GM19351 (cell line): Measurements from ENCODE around the gene MOSPD2.

Source experiments
- ATAC-seq: cut with Tn5 transposase; IDR thresholded peaks from one replicate; pipeline ENCODE4 v1.9.1; 2021; ENCODE audit warnings: mild to moderate bottlenecking, moderate library complexity; ENCODE audit not compliant: unreplicated experiment

Gene MOSPD2

DNA sequence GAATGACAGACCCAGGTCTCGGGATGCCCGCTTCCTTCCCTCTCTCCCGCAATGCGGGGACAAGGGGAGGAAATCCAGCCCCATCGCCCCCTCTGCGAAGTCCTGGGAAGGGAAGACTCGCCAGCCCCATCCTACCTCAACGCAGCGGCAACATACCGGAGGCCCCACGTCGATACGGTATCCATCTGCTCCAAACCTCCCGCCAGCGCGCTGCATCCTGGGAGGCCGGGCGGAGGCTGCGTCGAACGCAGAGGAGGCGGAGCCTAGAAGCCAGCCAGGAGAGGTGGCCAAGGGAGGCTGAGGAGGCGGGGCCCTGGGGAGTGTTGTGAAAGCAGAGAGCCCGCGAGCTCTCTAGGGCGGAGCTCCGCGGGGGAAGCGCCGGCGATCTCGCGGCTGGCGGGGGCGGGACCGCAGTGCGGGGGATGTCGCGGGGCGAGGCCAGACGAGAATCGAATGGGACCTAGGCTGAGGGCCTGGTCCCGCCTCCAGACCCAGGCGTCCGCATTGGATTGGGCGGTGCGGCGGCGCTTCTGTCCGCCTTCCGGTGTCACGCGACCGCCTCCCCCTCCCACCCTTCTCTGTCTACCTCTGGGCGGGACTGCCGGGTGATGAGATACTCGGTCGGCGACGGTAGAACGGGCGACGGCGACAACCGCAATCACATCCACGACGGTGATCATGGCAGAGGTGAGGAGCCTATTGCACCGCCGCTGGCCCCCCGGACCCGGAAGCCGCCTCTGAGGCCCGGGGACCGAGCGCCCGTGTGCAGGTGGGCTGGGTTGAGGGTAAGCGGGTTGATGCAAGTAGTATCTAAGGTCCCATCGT, at the start of gene MOSPD2, which contains the start of gene FANCB:
Gene MOSPD2 (plus strand): TSS at position 571 of the 825 bp plus-strand sequence. CDS start 108 bp downstream, at position 679.
Gene FANCB (minus strand): TSS at position 219 of the 825 bp plus-strand sequence. CDS start 7,559 bp downstream, outside the sequence.
- peak; percentile 90 for ATAC-seq

DNA sequence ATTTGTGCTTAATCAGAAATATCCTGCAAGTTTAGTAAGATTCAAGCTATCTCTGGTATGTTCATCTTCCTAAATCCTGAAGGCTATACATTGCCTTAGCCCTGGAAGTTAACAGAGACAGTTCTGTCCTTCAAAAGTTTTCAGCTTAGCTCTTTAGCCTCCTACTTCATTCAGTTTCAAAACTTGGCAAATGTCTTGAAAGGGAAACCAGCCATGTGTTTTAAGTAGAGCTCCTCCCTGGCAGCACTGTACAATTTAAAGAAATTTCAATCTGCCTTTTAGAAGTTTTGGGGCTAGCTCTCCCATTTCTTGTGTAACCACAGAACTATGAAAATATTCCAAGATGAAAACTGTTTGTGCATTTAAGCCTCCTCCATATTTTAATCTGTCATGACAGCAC, 47.4 kb upstream of the MOSPD2 start:
- ATAC-seq: no peak

DNA sequence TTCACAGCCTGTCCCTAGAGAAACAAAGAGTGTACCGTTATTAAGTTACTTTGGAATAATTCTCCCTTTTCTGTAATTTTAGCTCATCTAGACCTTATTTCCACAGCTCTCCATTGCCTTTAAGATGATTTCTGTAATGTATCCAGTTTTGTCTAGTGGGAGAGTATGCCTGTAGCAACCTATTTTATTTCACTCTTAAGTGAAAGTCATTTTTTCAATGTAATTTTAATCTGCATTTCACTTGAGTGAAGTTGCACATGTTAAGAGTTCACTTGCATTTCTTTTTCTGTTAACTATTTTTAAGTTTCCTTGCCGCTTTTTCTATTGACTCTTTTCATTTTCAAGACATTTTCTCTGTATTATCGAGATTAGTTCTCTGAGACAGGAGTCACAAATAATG, 46.9 kb upstream of the MOSPD2 start:
- no peak for ATAC-seq

DNA sequence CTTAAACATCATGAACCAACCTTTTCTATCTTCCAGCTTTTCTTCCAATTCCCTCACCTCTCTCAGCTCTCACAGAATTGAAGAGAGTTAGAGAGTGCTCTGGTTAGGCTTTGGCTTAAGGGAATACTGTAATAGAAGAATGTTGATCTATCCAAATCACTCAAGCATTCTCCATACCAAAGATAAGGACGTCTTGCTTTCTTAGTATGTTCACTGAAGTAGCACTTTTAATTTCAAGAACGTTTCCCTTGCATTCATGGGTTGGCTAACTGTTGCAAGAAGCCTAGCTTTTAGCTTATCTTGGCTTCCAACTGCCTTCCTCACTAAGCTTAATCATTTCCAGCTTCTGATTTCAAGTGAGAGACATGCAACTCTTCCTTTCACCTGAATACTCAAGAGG, 43.6 kb upstream of the MOSPD2 start:
- no peak for ATAC-seq

DNA sequence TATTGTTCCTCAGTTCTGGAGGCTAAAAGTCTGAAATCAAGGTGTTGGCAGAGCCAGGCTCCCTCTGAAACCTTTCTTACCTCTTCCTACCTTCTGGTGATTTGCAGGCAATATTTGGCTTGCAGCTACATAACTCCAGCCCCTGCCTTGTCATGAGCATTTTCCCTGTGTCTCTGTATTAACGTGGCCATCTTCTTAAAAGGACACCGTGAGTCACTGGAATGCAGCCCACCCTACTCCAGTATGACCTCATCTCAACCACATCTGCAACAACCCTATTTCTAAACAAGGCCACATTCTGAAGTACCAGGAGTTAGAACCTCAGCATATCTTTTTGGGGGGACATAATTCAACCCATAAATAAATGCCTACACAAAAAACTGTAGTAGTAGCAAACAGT, 41.1 kb upstream of the MOSPD2 start:
- ATAC-seq: no peak

DNA sequence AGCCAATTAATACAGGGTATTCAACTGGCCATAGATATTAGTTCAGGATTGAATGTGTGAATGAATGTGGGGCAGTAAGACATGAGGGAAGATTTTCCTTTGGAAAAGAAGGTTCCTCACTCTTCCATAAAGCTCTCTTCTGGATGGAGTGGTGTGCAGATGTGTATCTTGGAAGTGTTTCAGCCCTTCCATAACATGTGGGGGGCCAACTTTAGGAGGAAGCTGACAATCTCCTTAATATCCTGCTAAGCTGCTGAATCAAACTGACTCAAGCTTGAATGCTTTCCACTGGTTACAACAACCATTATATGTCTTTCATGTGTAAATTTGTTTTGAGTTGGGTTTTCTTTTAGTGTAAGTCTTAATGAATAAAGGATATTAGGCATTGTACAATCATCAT, 40.6 kb upstream of the MOSPD2 start:
- ATAC-seq: no peak

DNA sequence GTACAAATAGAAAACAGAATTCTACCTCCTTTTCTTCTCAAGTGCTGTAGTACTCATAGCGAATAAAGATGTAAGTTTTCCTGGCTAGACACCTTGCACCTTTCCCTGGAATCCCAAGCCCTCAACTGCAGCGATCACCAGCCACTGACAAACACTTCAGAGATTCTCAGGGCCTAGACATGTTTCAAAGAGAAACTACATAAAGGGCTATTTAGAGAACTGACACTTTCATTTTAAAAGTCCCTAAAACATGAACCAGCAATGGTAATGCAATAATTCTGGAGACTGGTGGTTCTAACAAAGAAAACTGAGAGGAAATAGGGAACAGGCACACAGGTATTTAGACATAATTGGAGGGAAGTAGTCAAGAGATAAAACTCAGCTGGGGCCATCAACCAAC, 36.1 kb upstream of the MOSPD2 start:
- no peak for ATAC-seq

DNA sequence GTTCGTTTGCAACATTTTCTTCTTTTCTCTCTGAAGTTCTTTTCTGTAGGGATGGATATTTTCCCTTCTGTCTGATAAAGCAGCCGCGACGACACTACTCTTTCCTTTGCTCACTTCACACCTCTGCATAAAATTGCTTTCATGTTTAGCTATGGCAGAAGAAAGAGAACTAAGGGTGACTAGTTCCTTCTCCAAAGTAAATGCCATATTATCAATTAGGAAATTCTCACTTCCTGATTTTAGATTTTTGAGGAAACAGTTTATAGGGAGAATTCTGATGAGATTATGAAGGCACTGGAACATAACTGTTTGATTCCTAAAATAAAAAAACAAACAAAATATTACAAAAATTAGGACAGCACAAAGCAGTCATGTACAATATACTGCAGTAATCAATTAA, 29.6 kb upstream of the MOSPD2 start:
- ATAC-seq: no peak

DNA sequence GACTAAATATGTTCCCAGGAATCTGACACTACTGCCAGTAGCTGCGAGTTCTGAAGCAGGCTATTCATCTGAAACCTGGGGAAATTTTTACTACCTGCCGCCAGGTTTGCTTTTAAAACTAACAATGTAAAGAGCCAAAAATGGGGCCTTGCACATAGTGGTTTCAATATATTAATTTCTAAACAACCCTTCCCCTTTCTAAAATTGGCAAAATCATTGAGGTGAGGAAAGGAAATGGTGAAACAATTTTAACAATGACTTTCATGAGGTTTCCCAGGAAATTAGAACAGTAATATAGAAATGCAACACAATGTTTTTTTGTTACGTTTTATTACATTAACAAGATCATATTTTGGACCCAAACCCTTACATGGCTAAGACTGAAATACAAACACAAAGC, 21.7 kb upstream of the MOSPD2 start:
- ATAC-seq: no peak

DNA sequence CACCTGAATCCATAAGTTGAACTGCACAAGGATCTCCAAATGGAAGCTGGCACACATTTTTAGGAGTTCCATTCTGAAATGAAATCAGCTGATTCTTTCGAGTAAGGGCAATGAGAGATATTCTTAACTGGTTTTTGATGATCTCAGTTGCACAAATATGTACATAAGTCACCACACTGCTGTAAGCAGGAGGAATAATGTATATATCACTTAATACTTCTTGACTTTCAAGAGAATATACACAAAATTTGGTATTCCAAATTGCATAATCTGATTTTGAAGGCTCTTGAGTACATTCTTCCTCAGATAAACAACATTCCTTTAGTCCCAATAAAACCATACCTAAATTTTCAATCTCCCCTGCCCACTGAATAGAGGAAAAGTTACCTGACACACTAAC, 8.6 kb upstream of the MOSPD2 start:
- ATAC-seq: no peak

DNA sequence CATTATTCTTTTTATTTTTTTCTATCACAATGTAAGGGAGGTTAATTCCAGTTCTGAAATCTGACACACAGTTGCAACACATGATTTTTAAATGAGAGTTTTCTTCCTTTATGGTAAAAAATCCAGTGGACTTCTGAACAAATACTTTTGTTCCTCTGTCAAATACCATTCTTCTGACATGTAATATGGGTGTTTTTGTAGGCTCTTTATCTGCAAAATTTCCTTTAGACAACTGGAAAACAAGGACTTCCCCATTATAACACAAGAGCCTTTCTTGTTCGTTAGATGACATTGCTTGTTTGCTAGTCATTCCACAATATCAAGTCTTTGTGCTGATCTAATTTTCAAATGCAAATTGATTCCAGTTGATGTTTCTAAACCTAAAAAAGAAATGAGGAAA, 8.0 kb upstream of the MOSPD2 start:
- ATAC-seq: no peak

DNA sequence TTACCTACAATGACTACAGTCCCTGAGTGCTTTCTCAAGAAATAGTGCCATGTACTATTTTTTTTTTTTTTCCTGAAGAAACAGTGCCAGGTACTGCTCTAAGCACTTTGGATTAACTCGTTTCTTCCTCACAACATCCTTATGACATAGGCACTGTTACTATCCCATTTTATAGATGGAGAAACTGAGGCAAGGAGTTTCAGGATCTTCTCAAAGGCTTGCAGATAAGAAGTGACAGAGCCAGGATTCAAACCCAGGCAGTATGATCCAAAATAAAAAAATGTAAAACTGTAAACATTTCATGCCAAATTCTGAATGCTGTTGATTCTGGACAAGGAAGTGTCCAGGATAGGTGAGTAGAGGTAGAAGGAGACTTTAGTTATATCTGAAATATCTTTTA, 1.5 kb upstream of the MOSPD2 start:
- ATAC-seq: no peak

DNA sequence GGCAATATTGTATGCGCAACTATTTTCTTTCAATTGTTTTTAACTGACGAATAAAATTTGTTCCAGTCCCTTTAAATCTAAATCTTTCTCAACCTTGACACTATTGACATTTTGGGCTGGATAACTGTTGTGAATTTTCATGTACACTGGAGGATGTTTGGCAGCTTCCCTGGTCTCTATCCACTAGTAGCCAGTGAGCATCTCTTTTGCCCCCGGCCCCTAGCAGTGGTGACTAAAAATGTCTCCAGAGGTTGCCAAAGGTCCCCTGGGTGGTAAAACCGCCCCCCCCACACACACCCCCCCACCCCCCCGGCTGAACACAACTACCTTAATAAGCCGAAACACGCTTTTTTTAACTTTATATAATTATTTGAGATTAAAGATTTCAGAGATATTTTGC, 866 bp upstream of the MOSPD2 start:
- ATAC-seq: no peak

DNA sequence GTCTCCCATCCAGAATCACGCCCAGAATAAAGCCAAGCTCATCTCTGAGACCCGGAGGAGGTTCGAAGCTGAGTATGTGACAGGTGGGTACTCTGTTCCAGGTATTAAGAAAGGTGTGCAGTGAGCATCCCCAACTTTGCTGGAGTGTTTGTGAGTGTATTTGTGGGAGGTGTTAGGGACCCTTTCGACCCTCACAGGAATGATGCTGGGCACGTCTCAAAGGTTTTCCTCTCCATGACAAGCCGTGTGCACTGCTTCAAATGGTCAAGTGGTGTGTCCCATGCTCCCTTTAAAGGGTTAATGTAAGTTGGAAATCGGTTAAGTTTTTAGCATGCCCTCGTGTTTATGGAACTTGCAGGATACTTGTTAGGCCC, 442 bp downstream of the MOSPD2 start:
- ATAC-seq: no peak

DNA sequence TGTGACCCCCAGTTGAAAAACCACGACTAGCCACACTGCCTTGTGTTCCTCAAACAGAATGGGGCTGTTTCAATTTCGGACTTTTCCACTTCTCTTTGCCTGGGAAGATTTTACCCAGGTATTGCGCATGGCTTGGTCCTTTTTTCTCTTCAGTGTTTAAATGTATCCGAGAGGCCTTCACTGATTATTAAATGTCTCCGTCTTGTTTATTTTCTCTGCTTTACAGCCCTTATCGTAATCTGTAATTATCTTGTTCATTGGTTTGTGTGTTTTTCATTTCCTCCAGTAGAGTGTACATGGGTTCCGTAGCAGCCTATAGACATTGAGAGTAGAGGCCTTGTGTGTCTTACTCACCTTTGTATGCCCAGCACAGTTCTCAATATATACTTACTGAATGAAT, 2.4 kb downstream of the MOSPD2 start:
- no peak for ATAC-seq

DNA sequence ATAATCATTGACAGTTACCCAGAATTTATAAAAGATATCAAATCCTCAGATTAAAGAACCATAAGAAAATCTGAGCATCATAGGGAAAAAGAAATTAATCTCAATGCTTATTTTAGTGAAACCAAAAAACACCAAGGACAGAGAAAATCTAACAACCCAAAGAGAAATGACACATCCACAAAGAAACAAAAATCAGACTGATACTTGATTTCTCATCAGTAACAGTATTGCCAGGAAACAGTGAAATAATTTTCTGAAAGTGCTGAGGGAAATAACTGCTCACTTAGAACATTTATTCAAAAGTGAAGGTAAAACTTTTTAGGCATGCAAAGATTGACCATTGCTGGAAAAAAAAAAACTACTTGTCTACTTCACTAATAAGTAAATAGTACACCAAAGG, 10.6 kb downstream of the MOSPD2 start:
- ATAC-seq: no peak

DNA sequence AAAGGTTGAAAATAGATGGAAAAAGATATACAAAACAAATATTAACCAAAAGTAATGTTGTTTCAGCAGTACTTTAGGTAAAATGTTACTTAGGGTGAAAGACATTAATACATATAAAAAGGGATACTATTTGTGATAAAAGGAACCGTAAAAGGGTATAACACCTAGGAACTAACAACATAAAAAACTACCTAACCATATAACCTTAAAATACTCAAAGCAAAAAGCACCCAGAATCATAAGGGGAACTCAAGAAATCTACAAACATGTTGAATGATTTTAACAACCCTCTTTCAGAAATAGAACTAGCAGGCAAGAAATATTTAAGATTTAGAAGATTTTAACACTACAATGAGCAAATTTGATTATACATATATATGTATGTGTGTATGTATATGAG, 11.5 kb downstream of the MOSPD2 start:
- no peak for ATAC-seq

DNA sequence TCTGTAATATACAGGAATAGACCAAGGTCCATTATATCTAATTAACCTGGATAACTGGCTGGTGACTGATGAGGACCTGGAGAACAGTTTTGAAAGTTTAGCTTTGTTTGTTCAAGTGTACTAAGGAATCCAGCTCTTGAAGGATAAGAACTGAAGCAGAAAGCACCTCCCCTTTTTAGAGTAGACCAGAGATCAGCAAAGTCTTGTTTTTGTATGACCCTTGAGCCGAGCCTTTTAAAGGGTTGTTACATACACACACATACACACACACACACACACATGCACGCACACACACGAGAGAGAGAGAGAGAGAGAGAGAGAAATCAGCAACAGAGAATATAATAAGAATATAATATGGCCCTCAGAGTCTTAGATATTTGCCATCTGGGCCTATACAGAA, 13.0 kb downstream of the MOSPD2 start:
- ATAC-seq: no peak

DNA sequence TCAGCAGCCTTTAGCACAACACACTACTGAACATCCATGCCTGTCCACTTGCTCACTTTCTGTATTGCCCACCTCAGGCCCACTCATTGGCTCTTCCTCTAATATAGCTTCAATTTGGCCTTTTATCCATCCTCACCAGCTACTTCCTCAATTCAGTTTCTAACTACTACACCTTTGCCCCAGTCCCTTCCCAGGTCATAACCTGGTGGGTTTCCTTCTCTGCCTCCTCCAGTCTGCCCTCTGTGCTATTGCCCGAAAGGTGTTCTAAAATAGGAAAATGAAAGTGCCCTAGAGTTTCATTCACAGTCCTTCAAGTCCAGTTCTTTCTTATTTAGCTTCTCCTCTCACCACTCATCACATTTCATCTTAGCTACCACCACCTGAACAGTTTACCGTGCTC, 23.1 kb downstream of the MOSPD2 start:
- no peak for ATAC-seq

DNA sequence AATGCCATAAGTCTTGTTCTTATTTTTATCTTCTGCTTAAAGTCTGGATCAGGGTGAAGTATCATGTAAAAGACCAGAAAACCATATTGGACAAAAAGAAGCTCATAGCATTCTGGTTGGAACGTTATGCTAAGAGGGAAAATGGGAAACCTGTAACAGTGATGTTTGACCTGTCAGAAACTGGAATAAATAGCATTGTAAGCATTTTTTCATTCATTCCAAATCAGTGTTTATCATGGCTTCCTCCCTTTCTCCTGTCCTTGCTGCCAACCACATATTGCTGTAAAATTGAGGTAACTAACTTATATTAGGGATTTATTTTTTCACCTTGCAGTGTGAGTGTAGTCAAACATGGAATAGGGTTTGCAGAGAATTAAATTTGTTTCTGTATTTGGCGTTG, 23.8 kb downstream of the MOSPD2 start:
- no peak for ATAC-seq

DNA sequence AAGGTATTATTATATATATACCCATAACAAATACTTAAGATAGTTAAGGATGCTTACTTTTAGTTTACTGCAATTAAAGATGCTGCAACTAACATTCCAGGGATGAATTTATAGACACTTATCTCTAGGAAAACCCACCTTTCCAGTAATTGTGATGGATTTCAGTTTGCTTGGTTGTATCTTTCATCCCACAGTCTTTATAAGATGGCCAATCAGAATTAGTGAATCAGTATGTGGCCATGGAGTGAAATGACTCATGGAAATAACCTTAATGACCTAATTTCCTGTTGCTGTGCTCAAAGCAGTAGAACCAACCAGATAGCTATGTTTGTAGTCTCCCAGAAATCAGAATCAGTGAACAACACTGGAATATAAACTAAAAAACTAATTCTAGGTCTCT, 26.4 kb downstream of the MOSPD2 start:
- peak; percentile 85 for ATAC-seq

DNA sequence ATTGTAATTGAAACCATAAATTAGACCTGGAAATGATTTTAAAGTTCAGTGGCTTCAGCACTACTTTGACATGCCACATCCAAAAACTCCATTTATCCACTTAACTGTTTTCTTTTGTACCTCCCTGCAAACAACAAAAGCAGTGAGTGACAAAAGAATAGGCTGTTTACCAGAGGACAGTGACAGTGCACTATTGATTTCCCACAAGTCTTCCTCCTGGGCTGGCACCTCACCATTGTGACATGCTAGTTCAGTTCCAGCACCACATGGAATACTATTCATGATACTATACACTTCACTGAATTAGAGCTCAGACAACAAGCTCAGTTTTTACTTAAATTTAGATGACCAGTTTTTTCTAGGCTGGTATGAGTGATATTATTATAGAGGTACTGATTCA, 29.3 kb downstream of the MOSPD2 start:
- ATAC-seq: no peak

DNA sequence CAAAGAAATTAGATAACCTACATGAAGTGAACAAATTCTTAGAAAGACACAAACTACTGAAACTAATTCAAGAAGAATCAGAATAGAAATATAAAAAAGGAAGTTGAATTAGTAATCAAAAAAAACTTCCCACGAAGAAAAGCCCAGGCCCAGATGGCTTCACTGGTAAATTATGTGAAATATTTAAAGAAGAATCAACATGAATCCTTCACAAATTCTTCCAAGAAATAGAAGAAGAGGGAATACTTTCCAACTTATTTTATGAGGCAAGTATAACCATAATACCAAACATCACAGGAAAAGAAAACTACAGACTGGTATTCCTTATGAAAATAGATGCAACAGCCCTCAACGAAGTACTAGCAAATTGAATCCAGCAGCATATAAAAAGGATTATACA, 30.7 kb downstream of the MOSPD2 start:
- ATAC-seq: no peak
